GM21423 (cell line): ENCODE measurements around the gene MED12L.

ENCODE experiments used
- ATAC-seq: cut with Tn5 transposase; IDR thresholded peaks from one replicate; pipeline ENCODE4 v1.9.1; 2021; ENCODE audit warnings: mild to moderate bottlenecking, moderate library complexity; ENCODE audit not compliant: unreplicated experiment

The MED12L gene

DNA sequence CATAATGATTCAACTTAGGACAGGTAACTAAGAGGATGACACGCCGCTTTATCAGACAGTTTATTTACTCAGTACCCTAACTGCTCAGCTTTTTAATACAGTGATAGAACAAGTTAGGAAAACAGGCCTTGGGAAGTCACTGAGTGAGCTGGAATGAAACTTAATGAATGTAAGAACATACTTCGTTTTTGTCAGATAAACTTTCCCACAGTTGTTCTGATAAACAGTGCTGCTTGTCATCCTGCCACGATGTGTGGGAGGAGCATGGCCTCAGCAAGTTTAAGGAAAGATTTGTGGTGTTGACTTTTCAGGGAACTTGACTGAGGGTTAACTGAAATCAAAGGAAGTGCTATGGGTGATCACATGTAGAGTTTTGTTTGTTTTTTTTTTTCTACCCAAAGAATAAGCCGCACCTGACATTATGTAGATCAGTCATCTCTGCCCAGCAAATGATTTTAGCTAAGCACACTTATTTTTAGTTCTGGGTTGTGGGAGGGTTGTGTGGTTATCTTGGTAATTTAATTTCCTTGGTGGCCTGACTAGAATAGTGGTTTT is 198.5 kb downstream of the MED12L start:
- no peak for ATAC-seq

DNA sequence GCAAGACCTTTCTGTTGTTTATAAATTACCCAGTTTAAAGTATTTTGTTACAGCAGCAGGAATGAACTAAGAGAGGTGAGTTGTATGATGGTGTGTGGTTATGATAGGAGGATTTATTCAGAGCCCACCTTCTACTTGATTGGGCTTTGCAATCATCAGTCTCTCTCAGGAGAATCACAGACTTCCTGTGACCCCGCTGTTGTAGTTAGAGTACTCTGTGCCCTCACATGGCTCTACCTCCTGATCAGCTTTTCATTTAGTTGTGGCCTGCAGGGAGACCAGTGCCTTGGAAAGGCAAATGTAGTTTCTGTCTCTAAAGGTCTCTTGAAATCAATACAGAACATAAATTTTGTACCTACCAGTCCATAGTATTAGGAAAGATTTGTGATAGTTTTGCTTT is 200.5 kb downstream of the MED12L start:
- no peak for ATAC-seq

DNA sequence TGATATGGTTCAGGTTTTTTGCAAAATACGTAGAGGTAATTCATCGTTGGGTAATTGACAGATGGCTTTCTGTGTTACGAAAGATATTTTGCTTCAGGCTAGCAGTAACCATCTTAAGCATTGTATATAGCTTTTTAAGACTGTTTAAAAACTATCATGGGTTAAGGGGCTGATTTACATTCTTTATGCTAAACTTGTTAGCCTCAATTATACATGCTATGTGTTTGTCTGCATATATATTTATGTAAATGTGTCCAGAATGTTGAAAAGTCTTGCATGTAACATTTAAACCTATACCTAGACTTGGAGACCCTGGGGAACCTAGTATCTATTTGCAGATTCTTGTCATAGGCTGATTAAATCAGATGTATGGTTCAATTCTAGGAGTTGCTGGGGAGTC is 204.0 kb downstream of the MED12L start:
- ATAC-seq: no peak

DNA sequence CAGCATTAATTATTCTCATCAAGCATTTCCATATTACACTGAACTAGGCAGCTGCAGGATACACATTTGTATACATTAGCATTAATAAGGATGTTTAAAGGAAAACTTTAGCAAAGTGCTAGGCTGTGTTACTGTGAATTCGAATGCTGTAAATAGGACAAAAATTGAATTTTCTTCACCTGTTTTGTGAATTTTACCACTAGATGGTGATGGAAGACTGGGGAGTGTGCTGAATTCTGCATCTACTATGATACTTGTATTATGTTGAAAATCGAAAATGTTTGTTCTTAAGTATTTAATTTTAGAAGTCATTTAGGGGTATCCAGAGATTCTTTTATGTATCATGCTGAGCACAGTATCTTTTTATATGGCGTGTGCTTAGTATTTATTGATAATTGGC is 205.2 kb downstream of the MED12L start:
- ATAC-seq: no peak

DNA sequence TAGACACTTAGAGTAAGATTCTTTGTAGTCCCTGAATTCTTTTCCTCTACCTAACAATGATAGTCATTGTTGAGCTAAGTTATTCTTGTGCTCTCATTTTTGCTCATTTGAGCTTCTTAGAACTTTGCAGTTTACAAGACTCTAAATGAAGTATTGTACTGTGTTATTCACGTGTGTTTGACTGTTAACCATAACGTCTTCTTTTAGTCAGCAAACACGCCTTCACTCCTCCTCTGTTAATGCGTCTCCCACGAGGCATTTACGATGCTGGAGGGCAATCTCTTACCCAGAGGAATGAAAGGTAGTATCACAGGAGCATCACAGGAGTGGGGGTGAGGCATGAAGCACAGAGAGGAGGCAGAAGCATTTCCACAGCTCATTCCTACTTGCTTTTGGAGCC is 207.7 kb downstream of the MED12L start:
- ATAC-seq: no peak

DNA sequence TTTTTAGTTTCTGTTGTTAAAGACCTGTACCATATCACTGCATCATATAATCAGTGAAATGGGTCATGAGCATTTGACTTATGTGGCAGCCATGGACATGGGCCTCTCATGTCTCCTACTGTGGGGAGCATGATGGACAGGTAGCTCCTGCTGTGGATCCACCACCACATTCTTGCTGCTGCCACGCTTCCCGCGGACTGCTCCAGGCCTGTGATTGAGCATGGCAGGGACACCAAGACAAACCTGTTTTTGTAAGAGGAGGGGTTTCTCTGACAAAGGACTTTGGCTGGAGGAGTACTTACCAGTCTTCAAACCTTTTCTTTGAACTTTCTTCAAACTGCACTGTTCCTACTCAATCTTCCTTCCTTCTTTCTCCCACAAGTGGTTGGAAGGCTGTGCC is 210.8 kb downstream of the MED12L start:
- no peak for ATAC-seq

DNA sequence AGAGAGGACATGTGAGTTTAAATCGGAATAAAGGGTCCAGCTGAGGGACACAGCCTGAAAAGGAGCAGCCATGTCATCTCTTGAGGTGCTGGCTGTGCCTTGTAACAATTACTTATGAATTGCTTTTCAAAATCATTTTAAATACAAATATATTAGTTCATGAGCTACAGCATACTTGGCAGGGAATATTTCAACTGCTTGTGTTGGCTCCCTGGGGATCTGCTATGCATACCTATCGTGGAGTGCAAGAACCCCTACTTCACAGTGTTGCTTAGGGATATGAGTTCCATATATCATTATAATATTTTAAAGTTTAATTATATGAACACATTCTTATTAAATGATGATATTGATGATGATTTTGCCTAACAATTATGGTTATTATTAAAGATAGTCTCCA is 212.0 kb downstream of the MED12L start:
- no peak for ATAC-seq

DNA sequence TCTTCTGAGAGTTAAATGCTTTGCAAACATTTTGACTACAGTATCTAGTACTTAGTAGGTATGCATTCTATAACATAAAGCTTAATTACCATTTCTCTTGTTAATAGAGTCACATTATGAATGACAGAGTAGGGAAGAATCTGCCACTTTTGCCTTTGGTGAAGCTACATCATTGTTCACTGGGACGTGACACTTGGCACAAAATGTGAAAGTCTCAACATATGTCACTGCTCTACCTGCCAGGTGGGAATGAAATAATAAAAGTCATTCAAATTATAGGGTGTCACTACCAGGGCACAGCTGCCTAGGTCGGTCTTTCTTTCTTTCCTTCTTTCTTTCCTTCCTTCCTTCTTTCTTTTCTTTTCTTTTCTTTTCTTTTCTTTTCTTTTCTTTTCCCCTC is 213.5 kb downstream of the MED12L start:
- no peak for ATAC-seq

DNA sequence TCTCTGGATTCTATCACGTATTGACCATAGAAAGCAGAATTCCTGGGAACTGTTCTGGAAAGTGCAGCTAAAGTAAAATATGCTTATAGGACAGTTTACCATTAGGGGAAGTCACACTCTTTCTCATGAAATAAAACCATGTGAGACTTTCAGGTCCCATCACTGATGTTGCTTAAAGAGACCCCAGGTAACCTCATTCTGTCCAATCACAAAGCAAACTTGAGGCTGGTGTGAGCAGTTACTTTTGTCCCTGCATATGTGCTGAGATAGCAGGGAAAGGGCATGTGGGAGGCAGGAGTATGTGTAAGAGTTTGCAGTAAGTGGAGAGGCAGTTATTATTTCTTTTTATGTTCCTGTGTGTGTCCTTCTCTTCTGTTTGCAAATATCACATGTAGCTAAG is 215.1 kb downstream of the MED12L start:
- ATAC-seq: no peak

DNA sequence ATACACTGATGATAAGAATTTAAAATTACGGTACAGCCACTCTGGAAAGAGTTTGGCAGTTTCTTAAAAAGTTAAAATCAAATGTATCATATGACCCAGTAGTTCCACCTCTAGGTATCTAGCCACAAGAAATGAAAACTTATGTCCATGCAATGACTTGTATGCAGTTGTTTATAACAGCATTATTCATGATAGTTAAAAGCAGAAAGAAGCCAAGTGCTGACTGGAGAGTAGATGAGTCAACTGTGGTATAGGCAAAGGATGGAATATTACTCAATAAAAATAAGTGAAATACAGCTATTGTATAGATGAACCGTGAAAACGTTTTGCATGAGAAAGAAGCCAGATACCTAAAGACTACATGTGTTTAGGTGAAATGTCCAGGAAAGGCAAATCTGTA is 216.3 kb downstream of the MED12L start:
- no peak for ATAC-seq

DNA sequence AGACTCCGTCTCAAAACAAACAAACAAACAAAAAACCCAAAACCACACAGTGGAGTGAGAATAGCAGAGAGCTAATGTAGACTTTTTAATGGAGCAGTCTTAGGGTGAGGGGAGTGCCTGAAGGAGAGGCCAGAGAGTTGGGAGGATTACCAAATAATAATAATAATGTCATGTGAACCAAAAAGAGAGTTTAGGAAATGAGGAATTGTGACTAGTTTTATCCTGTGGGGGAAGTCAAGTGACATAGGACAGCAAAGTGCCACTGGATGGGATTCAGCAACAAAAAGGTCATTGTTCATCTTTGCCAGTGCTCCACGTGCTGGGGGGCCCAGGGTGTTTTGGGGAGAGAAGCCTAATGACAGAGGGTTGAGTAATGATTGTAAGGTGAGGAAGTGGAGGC is 218.3 kb downstream of the MED12L start:
- ATAC-seq: no peak

DNA sequence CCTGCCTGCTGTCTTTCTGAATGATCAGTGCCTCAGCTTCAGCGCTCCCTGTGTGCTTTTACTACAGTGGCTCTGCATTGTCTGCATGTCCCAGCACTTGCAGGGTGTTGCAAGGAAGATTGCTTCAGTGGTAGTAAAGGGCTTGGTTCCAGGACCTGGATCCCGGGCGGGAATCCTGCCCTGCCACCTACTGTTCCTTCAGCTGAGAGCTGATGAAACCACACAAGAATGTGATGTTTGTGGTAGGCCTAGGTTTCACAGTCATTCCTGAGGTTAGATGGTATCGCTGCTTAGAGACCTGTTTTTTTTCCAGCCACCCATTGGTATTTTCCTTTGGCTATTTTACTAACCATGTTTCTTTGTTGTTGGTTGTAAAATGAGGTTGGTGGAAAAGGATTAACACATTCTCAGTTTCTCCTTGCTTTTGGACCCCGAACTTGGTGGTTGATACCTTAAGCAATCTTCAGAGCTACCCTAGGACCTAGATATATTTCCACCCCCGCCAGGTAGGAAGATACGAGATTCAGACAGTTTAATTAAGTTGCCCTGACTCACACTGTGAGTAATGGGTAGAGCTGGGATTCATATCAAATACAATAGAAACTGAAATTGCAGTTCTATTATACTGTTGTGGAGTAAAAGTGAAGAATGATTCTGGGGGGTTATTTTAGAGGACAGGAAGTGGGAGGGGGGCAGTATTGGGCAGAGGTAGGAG is 219.8 kb downstream of the MED12L start:
- no peak for ATAC-seq

DNA sequence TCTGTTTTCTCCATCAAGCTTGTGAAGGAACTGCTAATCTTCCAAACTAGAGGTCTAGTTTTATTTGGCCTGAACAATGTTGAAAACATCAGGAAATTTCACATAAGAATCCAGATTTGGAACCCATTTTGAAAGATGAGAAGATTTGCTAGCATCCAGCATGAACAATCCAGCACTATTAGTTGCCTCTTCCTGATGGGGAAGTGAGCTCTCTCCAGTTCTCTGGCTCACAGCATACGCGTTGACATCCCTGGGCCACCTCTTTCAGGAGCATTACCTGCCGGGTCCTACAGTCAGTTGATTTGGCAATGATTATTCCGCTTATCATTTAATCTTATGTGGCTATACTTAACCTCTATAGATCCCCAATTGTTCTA is 220.3 kb downstream of the MED12L start:
- ATAC-seq: no peak

DNA sequence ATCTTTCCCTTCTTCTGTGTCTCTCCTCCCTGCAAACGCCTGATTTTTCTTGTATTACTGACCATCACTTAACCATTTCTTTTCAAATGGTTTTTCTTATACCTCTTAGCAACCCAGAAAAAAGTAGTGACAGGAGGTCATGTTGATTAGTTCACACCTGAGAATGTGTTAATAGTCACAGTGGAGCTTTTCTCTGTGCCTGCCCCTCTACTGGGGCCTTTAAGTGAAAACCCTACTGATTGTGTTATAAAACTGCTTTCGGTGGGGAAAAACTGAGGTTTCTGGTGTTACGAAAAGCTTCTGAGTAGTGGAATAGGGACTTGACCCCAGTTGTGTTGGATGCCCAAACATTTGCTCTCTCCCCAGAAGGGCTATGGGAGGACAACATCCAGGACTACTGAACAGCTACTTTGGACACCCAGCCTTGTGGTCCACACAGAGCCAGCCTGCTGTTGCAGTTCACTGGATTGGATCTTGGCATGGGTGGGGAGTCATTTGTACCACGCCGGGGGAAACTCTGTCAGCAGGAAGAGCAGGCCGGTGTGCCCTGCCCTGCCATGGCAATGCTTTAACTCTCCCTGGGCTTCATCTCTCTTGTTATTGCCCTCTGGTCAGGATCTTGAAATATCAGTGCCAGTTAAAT is 220.8 kb downstream of the MED12L start:
- ATAC-seq: no peak

DNA sequence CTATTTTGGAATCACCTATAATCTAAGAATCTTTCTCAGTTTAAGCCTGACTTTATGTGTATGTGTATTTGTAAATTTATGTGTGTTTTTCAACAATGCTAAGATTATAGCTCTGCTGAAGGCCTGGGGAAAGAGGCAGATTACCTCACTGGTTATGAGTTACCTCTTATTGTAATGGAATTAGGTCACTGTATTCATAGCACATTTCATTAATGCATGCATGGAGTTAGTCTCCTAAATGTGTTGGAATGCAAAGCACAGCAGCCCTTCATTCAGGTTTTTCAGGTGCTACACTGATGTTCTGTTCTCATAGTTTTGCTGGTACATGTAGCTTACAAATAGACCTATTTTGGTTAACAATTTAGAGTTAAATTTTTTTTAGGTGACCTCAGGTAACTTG is 221.7 kb downstream of the MED12L start:
- no peak for ATAC-seq

DNA sequence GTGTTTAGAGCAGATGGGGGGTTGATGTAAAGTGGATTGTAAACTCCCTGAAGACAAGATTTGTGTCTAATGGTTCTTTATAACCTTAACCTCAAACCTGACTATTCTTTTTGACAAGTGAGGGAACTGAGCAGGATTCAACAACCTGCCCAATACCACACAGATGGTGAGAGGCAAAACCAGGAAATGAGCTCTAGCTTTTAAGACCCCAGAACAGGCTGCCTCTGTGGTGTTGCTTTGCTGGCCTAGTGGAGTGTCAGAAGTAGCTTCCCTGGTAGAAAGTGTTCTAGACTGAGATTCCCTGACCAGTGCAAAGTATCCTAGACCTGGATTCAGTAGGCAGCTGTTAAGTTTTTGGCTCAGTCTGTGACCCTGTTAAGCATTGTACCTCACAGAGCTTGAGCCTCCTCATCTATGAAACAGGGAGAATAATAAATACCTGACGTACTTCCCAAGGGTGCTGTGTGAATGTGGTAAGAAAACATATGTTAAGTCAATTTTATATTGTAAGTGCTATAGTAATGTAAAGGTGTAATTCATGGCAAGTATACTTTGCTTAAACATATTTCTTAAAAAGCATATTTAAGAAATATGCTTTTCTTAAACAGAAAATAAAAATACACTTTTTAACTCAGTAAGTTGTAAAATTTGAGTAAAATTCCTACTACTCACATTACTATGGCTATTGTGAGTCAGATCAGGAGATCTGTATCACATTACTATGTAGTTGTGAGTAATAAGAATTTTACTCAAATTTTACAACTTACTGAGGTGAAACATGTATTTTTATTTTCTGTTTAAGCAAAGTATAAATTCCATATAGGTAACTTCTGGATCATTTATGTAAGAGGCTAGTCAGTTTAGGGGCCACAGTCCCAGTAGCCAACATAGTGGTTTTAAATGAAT is 222.4 kb downstream of the MED12L start:
- no peak for ATAC-seq

DNA sequence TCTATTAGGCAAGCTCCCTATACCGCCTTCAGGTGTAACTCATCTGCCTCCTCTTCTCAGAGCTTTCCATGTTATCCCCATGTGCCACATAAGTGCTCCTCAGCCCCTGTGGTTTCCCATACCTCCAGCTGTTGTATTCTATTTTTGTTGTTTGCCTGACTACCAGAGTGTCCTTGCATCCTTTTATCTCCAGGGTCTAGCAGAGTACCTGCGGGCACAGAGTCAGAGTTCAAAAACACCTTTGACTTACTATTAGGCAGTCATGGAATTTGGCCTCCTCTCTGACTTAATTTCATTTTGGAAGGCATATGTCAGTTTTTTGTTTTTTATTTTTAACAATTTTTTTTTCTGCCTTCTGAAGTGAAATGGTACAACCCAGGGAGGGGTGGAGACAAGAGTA is 224.1 kb downstream of the MED12L start:
- no peak for ATAC-seq

DNA sequence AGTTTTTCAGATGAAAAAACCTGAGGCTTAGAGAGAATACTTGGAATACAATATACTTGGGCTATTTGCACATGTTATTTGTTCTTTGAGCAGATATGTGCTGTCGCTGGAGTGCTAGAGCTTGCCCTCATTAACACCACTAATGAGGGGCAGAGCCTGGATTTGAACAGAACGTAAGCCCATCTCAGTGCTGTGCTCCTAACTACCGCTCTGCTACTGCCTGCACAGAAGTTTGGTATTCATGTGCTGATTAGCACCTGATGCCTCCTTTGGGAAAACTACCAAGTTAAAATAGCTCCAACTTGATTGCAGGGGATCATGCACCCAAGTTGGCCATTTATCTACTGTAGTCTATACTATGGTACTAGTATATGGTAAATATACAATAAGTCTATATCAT is 227.5 kb downstream of the MED12L start:
- no peak for ATAC-seq

DNA sequence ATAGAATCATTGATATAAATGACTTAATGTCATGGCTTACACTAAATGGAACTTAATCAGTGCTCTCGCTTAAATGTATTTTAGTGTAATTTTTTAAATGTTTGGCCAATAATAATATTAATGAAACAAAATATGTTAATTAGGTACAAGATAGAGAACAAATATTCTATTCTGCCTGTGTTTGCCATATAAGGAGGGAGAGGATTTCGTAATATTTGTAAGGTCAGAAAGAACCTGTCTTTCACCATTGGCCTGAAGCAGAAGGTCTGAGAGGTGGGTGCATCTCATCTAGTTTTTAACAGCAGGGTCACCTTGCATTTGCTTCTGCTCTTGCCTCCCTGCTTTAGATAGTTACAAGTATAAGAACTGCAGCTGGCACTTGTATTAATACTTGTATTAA is 228.7 kb downstream of the MED12L start:
- ATAC-seq: no peak

DNA sequence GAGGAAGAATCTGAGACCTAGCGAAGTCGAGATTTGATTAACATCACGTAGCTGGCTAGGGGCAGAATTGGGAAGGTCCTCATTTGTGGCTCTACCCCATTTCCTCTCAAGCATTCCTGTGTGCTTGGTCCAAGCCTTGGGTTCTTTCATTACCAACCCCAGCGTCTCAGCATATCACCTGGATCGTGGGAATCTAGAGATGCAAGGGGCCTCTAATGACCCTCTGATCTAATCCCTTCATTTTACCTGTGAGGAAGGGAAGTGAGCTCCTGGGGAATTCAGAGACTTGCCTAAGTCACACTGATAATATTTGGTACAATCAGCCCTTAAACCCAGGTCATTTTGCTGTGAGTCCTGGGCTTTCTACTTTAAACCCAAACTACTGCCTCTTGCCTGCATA is 229.1 kb downstream of the MED12L start:
- no peak for ATAC-seq

DNA sequence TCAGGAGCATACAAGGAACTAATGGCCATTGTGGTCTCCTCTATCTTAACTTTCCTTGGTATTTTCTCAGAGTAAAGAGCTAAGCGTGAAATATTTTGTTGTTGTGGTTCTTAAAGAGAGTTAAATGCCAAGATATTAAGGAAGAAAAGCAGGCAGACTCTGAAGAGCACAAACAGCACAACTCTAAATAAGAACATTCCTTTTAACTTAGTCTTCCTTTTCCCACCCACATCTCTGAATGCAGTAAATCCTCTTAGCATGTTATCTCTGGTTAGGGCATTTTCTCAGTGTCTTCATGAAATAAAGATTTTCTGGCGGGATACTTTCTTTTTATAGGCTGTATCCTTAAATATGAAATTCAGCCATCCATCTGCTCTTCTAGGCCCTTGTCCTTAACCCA is 229.7 kb downstream of the MED12L start:
- ATAC-seq: no peak

DNA sequence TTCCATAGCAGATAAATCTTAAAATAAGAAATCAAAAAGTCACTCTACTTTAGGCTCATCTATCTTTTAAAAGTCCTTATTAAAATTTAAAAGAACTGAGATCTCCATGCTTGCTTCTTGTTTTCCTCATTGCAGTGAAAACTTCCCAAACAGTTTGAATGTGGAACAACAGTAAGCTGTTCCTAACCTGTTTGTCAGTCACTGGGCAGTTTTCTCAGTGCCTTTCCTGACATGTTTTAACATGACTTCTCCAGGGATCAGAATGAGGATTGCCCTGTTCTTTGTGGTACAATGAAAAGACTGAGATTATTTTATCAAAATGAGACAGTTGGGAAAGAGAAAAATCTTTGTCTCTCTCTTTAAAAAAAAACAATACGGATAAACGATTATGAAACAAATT is 230.4 kb downstream of the MED12L start:
- ATAC-seq: no peak
